GM12892 (cell line): ENCODE data around the gene KDM6A.
"Not testable (repeated sequence)": the region's sequence is repeated elsewhere in the genome, so short reads cannot be mapped to it uniquely, and the experiment has no call there.

Source experiments
- DNase-seq: peaks from one replicate; pipeline ENCODE4 v3.0.0; 2011; ENCODE audit not compliant: insufficient read length
- FAIRE-seq: peaks from 2 replicates; lab custom pipeline; 2011; peaks lifted over from hg19 to GRCh38; lab: Jason Lieb, UNC
- POLR2A ChIP-seq: IDR thresholded peaks from 2 replicates; pipeline ENCODE4 v1.6.1; 2011; ENCODE audit warnings: low read depth, low read length, control low read depth
- POLR2AphosphoS5 ChIP-seq: IDR thresholded peaks from 2 replicates; pipeline ENCODE4 v1.6.1; 2011; ENCODE audit warnings: low read depth, low read length, control low read depth
- TAF1 ChIP-seq: IDR thresholded peaks from 2 replicates; pipeline ENCODE4 v1.6.1; 2011; ENCODE audit warnings: low read depth, mild to moderate bottlenecking, control low read depth, low read length, borderline replicate concordance

KDM6A gene

GRCh38 chrX:44891642-44892041 is 18.7 kb downstream of the KDM6A start:
- no peak for FAIRE-seq
- no peak for DNase-seq
- TF ChIP-seq POLR2A: no peak

GRCh38 chrX:44896876-44897186 is 23.8 kb downstream of the KDM6A start:
- DNase-seq: no peak
- no peak for FAIRE-seq
- no peak for TF ChIP-seq POLR2AphosphoS5
- TF ChIP-seq TAF1: no peak

- no peak for DNase-seq
- TF ChIP-seq TAF1: no peak
- TF ChIP-seq POLR2A: no peak
- TF ChIP-seq POLR2AphosphoS5: no peak
- no peak for FAIRE-seq
Measured at GRCh38 chrX:44897539-44897938, 24.6 kb downstream of the KDM6A start.

GRCh38 chrX:44898411-44899221 is 25.6 kb downstream of the KDM6A start:
- DNase-seq (no peak), FAIRE-seq (peak; percentile 94)

GRCh38 chrX:44899946-44900345 is 27.0 kb downstream of the KDM6A start:
- TF ChIP-seq TAF1: no peak
- no peak for TF ChIP-seq POLR2A
- no peak for TF ChIP-seq POLR2AphosphoS5
- FAIRE-seq (peak; percentile 69), DNase-seq (no peak)

More at GRCh38 chrX:44898411-44899221, 25.6 kb downstream of the KDM6A start:
- TF ChIP-seq POLR2AphosphoS5: 0 out of 2 replicates have a peak, but pooled peaks have one; percentile 23
- TF ChIP-seq TAF1: no peak

- TF ChIP-seq POLR2AphosphoS5: no peak
- no peak for TF ChIP-seq POLR2A
- TF ChIP-seq TAF1: no peak
- FAIRE-seq: peak; percentile 73
- DNase-seq: no peak
Measured at GRCh38 chrX:44903107-44903506, 30.1 kb downstream of the KDM6A start.

GRCh38 chrX:44903830-44904530 is 31.0 kb downstream of the KDM6A start:
- DNase-seq: no peak
- FAIRE-seq: peak; percentile 65
- TF ChIP-seq POLR2A (no peak), TAF1 (no peak), POLR2AphosphoS5 (no peak)

GRCh38 chrX:44904542-44905115 is 31.6 kb downstream of the KDM6A start:
- DNase-seq: no peak
- TF ChIP-seq TAF1 (no peak), POLR2AphosphoS5 (no peak), POLR2A (no peak)
- FAIRE-seq: peak; percentile 75

- DNase-seq (no peak), FAIRE-seq (peak; percentile 89)
- TF ChIP-seq POLR2AphosphoS5 (no peak), TAF1 (no peak)
Measured at GRCh38 chrX:44906041-44906440, 33.1 kb downstream of the KDM6A start.

- DNase-seq (no peak), FAIRE-seq (peak; percentile 94)
- TF ChIP-seq TAF1 (no peak), POLR2A (no peak), POLR2AphosphoS5 (no peak)
Measured at GRCh38 chrX:44906542-44906941, 33.6 kb downstream of the KDM6A start.

GRCh38 chrX:44908153-44908552 is 35.2 kb downstream of the KDM6A start:
- no peak for TF ChIP-seq POLR2AphosphoS5
- TF ChIP-seq POLR2A: no peak
- no peak for TF ChIP-seq TAF1
- FAIRE-seq (peak; percentile 67), DNase-seq (no peak)

- FAIRE-seq (peak; percentile 64), DNase-seq (no peak)
- no peak for TF ChIP-seq TAF1
- TF ChIP-seq POLR2A: no peak
- no peak for TF ChIP-seq POLR2AphosphoS5
Measured at GRCh38 chrX:44908827-44909226, 35.8 kb downstream of the KDM6A start.

GRCh38 chrX:44910508-44910907 is 37.5 kb downstream of the KDM6A start:
- FAIRE-seq, DNase-seq: not testable (repeated sequence)

GRCh38 chrX:44911074-44911600 is 38.1 kb downstream of the KDM6A start:
- DNase-seq, FAIRE-seq: not testable (repeated sequence)
